Ovary (tissue), 3 donors: ENCODE measurements around the gene ENTHD1.
"Not testable (repeated sequence)": the region's sequence is repeated elsewhere in the genome, so short reads cannot be mapped to it uniquely, and the experiment has no call there.

Experiments used
- EP300 ChIP-seq: sonication (generic); formaldehyde crosslinking; IDR thresholded peaks from one replicate; pipeline ENCODE4 v1.6.1; 2017; ENCODE audit warnings: antibody characterized with exemption
- POLR2A ChIP-seq: fragments of 450-650 bp; IDR thresholded peaks from one replicate; pipeline ENCODE4 v1.6.1; 2017; ENCODE audit warnings: antibody characterized with exemption, mild to moderate bottlenecking, moderate library complexity
- TF ChIP-seq, protein P1 (sequence below), 3 donors: fragments of 450-650 bp in 2 of 3; fragments of 200-600 bp in 1 of 3; IDR thresholded peaks; one replicate each; pipeline versions ENCODE4 v1.5.1 to v1.8.0; 2016 to 2022; ENCODE audit warnings: antibody characterized with exemption in 3 of 3, mild to moderate bottlenecking in 1 of 3
- donor health status: DM: no; HTN: no; CAD: no.

DNA sequence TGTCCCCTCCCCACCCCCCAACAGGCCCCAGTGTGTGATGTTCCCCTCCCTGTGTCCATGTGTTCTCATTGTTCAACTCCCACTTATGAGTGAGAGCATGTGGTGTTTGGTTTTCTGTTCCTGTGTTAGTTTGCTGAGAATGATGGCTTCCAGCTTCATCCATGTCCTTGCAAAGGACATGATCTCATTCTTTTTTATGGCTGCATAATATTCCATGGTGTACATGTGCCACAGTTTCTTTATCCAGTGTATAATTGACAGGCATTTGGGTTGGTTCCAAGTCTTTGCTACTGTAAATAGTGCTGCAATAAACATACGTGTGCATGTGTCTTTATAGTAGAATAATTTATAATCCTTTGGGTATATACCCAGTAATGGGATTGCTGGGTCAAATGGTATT lies 159.5 kb downstream of the ENTHD1 start:
- TF ChIP-seq, protein P1, sequence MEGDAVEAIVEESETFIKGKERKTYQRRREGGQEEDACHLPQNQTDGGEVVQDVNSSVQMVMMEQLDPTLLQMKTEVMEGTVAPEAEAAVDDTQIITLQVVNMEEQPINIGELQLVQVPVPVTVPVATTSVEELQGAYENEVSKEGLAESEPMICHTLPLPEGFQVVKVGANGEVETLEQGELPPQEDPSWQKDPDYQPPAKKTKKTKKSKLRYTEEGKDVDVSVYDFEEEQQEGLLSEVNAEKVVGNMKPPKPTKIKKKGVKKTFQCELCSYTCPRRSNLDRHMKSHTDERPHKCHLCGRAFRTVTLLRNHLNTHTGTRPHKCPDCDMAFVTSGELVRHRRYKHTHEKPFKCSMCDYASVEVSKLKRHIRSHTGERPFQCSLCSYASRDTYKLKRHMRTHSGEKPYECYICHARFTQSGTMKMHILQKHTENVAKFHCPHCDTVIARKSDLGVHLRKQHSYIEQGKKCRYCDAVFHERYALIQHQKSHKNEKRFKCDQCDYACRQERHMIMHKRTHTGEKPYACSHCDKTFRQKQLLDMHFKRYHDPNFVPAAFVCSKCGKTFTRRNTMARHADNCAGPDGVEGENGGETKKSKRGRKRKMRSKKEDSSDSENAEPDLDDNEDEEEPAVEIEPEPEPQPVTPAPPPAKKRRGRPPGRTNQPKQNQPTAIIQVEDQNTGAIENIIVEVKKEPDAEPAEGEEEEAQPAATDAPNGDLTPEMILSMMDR (IDR thresholded peaks at IDR 0.05), result not testable (repeated sequence)
- not testable (repeated sequence) for TF ChIP-seq POLR2A, EP300
